ENCODE results near the gene NMNAT2. TPM values are rescaled to one million over a fixed set of nuclear protein-coding genes. Genes with fewer than 3 reads are reported as not detected.

The NMNAT2 gene
- total and polyA plus RNA-seq, 2 experiments from 2014 or later = 3.6 to 10.0 TPM

DNA sequence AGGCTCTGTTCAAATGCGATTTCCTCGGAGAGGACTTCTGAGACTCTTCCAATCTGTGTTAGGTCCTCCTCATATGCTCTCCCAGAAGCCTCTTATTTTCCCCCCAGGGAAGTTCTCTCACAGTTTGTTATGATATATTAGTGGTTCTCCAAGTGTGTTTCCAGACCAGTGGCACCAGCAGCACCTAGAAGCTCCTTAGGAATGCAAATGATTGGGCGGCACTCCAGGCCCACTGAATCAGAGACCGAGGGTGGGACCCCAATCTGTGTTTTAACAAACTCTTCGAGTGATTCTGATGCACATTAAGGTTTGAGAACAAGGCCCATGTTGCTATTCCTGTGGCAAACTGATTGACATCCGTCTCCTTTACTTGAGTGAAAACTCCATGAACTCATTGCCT is 63.0 kb downstream of the NMNAT2 start:
- no peaks in the 10 kb centered on the region for H3F3A ChIP-seq (replicated peaks; ENCODE audit: low read depth)
- H3K27ac ChIP-seq (ENCODE audit: low read depth) = no peak overlapping the region
- TF ChIP-seq REST (IDR thresholded peaks at IDR 0.05; ENCODE audit: unreplicated experiment) = no peak
- TF ChIP-seq CREB1 (CRISPR knock-in tag; IDR thresholded peaks at IDR 0.05; ENCODE audit: low read depth) = no peak
- no peak for TF ChIP-seq POLR2AphosphoS5 (IDR thresholded peaks at IDR 0.05; ENCODE audit: low read depth)
- TF ChIP-seq STAT1 (IDR thresholded peaks at IDR 0.05; ENCODE audit: unreplicated experiment) = no peak
- no peak for TF ChIP-seq ZNF462 (CRISPR knock-in tag; IDR thresholded peaks at IDR 0.05)
- TF ChIP-seq EZH2phosphoT487 (IDR thresholded peaks at IDR 0.05; ENCODE audit: unreplicated experiment) = no peak
- no peak for TF ChIP-seq EZH2 (IDR thresholded peaks at IDR 0.05; ENCODE audit: low read depth, unreplicated experiment)
- TF ChIP-seq ZNF331 (CRISPR knock-in tag; IDR thresholded peaks at IDR 0.05; ENCODE audit: low read depth) = no peak
- no peak for TF ChIP-seq CTCF (conservative IDR thresholded peaks at IDR 0.05; ENCODE audit: low read depth in 2 of 2)
- TF ChIP-seq ETS1 (IDR thresholded peaks at IDR 0.05) = no peak
- no peak for TF ChIP-seq NANOG (IDR thresholded peaks at IDR 0.05; ENCODE audit: borderline replicate concordance)
- no peak for TF ChIP-seq JUNB (IDR thresholded peaks at IDR 0.05; ENCODE audit: unreplicated experiment)
- no peak for TF ChIP-seq ZNF114 (CRISPR knock-in tag; IDR thresholded peaks at IDR 0.05)
- Mint-ChIP-seq H3K9me3 (no peaks in the 10 kb centered on the region), H3K36me3 (ENCODE audit: low read depth) (no peaks in the 10 kb centered on the region; the same call in 2 of the 3 replicates), H3K4me3 (no peak overlapping the region), H3K4me1 (peaks cover 10% of the 10 kb centered on the region), H3K27ac (no peak overlapping the region), H3K27me3 (ENCODE audit: insufficient read depth, low read depth, poor library complexity) (peaks cover 2% of the 10 kb centered on the region)
- H2AFZ ChIP-seq = no peak overlapping the region
- no peak overlapping the region for H3K4me2 ChIP-seq
- H3K4me3 ChIP-seq = no peak overlapping the region
- no peaks in the 10 kb centered on the region for H3K36me3 ChIP-seq (ENCODE audit: insufficient read depth)
- no peak for ATAC-seq
- peaks cover 16% of the 10 kb centered on the region for H3K9me2 ChIP-seq (ENCODE audit: insufficient read depth)
- H3K27me3 ChIP-seq (ENCODE audit: insufficient read depth) = no peaks in the 10 kb centered on the region
- no peaks in the 10 kb centered on the region for H4K20me1 ChIP-seq (replicated peaks; ENCODE audit: insufficient read depth)
- H3K4me1 ChIP-seq (ENCODE audit: insufficient read depth) = 0 out of 2 replicates have a peak, but pooled peaks cover 4% of the 10 kb centered on the region
- DNase-seq (ENCODE audit: low spot score) = no peak
- H3K79me2 ChIP-seq (replicated peaks; ENCODE audit: insufficient read depth) = no peaks in the 10 kb centered on the region
